Measurements from ENCODE around the gene KCNJ5. TPM values are rescaled to one million over a fixed set of nuclear protein-coding genes. Genes with fewer than 3 reads are reported as not detected.

Gene KCNJ5
- total RNA-seq, 2 donors from 2014 or later, result 6.3 to 13.7 TPM

DNA sequence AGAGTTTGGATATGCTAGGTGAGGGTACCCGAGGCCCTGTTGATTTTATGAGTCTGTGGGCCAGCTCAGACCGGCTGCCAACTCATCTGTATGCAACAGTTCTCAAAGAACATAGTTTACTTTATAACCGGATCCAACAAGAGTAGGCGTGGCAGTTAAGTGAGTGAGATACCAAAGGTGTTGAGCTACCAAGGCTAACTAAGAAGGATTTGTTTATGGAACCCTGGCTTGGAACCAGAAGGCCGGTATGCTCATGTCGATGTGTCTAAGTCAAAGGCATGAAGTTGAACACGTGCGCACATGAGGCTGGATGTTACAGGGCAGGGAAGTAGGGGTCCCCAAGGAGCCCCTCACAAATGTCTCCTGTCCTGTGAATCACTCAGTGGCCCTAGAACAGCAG is 23.9 kb upstream of the KCNJ5 start, which contains the start of gene KCNJ1:
KCNJ1 (minus strand) TSS at position 20 of the 400 bp plus-strand sequence. CDS start 27,053 bp downstream, outside the sequence.
- WGBS, 2 donors, result 39 to 51% methylated on average over 8 of the region's 8 CpGs
- H3K36me3 ChIP-seq (replicated peaks in 1 of 2; ENCODE audit: insufficient read depth in 1 of 2, low read depth in 2 of 2), result no peaks in the 10 kb centered on the region
- ATAC-seq (no peak), DNase-seq (no peak)
- H3K4me1 ChIP-seq, result peaks cover 4% of the 10 kb centered on the region
- intact Hi-C loops (cut with DNase I), result no loop called here
- no peak within 1 kb of the TSS for H3K4me3 ChIP-seq
- no peak within 1 kb of the TSS for H3K27ac ChIP-seq
- no peak for TF ChIP-seq POLR2A (IDR thresholded peaks at IDR 0.05)
- TF ChIP-seq, protein P1, sequence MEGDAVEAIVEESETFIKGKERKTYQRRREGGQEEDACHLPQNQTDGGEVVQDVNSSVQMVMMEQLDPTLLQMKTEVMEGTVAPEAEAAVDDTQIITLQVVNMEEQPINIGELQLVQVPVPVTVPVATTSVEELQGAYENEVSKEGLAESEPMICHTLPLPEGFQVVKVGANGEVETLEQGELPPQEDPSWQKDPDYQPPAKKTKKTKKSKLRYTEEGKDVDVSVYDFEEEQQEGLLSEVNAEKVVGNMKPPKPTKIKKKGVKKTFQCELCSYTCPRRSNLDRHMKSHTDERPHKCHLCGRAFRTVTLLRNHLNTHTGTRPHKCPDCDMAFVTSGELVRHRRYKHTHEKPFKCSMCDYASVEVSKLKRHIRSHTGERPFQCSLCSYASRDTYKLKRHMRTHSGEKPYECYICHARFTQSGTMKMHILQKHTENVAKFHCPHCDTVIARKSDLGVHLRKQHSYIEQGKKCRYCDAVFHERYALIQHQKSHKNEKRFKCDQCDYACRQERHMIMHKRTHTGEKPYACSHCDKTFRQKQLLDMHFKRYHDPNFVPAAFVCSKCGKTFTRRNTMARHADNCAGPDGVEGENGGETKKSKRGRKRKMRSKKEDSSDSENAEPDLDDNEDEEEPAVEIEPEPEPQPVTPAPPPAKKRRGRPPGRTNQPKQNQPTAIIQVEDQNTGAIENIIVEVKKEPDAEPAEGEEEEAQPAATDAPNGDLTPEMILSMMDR (IDR thresholded peaks at IDR 0.05), result no peak
- H3K9me3 ChIP-seq, result no peaks in the 10 kb centered on the region
- no peaks in the 10 kb centered on the region for H3K27me3 ChIP-seq

DNA sequence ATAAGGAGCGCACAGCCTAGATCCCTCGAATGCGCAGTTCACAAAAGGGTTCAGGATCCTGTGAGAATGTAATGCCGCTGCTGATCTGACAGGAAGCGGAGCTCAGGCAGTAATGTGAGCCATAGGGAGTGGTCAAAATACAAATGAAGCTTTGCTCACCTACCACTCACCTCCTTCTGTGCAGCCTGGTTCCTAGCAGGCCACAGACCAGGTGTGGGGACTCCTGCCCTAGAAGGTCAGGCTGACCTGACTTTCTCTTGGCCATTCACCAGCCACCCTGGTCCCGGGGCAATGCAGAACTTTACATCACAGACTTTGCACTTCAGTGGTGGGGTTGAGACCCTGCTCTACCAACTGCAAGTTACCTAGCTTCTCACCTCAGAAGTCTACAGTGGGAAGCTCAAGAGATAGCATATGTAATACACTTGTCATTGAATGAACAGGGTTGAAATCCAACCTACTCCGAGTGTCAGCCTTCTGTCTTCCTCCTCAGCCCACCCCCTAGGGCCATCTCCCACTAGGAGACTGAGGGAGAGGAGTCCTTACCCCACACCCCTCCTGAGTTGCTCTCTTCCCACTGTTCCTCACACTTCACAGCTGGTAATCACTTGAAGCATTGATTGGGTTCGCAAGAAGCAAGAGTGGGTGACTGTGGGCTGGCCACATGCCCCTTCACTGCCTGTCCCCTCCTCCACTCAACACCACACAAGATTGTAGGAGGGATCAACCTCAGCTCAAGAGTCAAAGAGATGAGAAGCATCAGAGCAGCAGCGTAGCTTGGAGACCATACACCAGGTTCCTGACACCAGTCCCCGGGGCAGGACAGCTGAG is 22.1 kb upstream of the KCNJ5 start:
- H3K9me3 ChIP-seq, result no peaks in the 10 kb centered on the region
- H3K4me3 ChIP-seq, result no peak overlapping the region
- no peaks in the 10 kb centered on the region for H3K36me3 ChIP-seq (replicated peaks in 1 of 2; ENCODE audit: insufficient read depth in 1 of 2, low read depth in 2 of 2)
- H3K4me1 ChIP-seq, result no peaks in the 10 kb centered on the region
- intact Hi-C loops (cut with DNase I), result no loop called here
- no peaks in the 10 kb centered on the region for H3K27me3 ChIP-seq
- no peak overlapping the region for H3K27ac ChIP-seq
- 90 to 97% methylated on average over 10 of the region's 10 CpGs for WGBS, 2 donors
- TF ChIP-seq, protein P1 (IDR thresholded peaks at IDR 0.05), result no peak
- no peak for TF ChIP-seq POLR2A (IDR thresholded peaks at IDR 0.05)
- no peak for DNase-seq
- ATAC-seq, result peak; percentile 45

DNA sequence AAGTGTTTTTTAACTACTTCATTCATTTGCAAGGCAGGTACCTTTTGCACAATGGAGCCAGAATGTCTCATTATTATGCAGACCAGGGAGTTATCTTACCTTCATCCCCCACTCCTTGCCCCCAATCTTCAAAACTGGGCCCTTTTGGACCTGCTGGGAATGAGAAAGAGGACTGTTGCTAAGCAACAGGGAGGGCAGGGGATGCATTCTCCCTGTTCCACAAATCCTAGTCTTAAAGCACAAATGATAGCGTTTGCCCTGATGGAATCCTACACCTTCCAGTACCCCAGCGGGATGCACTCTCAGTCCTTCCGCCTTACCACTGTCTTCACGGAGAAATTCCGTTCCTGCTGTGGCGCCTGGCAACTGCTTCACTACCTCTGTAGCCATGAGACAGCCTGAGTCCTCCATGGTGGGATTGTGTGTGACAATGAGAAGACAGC is 20.0 kb upstream of the KCNJ5 start:
- Histone ChIP-seq H3K4me1 (no peaks in the 10 kb centered on the region), H3K27me3 (no peaks in the 10 kb centered on the region), H3K9me3 (no peaks in the 10 kb centered on the region), H3K36me3 (replicated peaks in 1 of 2; ENCODE audit: insufficient read depth in 1 of 2, low read depth in 2 of 2) (no peaks in the 10 kb centered on the region), H3K4me3 (no peak overlapping the region), H3K27ac (no peak overlapping the region)
- 85 to 87% methylated on average over 6 of the region's 6 CpGs for WGBS, 2 donors
- no peak for DNase-seq
- ATAC-seq, result no peak
- TF ChIP-seq, protein P1 (IDR thresholded peaks at IDR 0.05), result no peak
- no peak for TF ChIP-seq POLR2A (IDR thresholded peaks at IDR 0.05)
- intact Hi-C loops (cut with DNase I), result no loop called here

DNA sequence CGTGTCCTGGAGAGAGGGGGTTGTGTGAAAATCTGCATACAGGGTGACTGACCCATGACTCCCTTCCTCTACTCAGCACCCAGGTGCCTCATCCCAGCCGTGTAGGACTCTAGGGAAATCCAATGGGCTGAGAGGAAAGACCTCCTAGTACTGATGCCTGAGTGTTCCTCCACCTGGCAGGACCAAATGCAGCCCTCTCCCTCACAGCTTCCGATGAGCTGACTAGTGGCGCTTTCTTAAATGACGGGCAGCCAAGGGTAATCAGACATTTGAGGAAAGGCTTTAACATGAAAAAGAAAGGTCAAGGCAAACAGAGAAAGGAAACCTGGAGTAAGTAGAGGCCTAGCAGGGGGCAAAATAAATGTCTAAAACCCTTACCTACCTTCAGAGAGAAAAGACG is 19.1 kb upstream of the KCNJ5 start:
- H3K27ac ChIP-seq, result no peak overlapping the region
- no peaks in the 10 kb centered on the region for H3K4me1 ChIP-seq
- ATAC-seq, result no peak
- no peak for DNase-seq
- H3K4me3 ChIP-seq, result no peak overlapping the region
- WGBS, 2 donors, result 79 to 85% methylated on average over 6 of the region's 6 CpGs
- no peaks in the 10 kb centered on the region for H3K36me3 ChIP-seq (replicated peaks in 1 of 2; ENCODE audit: insufficient read depth in 1 of 2, low read depth in 2 of 2)
- no peaks in the 10 kb centered on the region for H3K9me3 ChIP-seq
- TF ChIP-seq, protein P1 (IDR thresholded peaks at IDR 0.05), result no peak
- no peak for TF ChIP-seq POLR2A (IDR thresholded peaks at IDR 0.05)
- intact Hi-C loops (cut with DNase I), result no loop called here
- H3K27me3 ChIP-seq, result no peaks in the 10 kb centered on the region

DNA sequence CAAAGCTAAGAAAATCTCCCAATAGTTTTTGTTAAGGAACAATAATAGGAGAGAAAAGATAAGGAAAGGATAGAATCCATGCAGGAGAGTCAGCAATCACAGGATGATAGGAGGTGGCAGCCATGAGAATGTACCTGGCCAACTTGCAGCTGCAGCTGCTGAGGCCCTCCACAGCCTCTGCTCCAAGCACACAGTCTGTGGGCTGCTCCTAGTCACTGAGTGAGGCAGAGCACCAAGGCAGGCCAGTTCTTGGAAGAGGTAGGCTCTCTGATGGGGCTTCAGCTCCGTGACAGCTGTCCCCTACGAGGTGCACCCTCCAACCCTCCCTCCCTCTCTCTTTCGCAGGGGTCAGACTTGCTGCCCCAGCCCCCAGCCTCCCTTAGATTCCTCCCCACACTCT is 18.6 kb upstream of the KCNJ5 start:
- H3K4me1 ChIP-seq, result no peaks in the 10 kb centered on the region
- H3K27me3 ChIP-seq, result no peaks in the 10 kb centered on the region
- intact Hi-C loops (cut with DNase I), result no loop called here
- no peak for ATAC-seq
- no peak overlapping the region for H3K4me3 ChIP-seq
- H3K27ac ChIP-seq, result no peak overlapping the region
- DNase-seq, result no peak
- H3K9me3 ChIP-seq, result no peaks in the 10 kb centered on the region
- H3K36me3 ChIP-seq (replicated peaks in 1 of 2; ENCODE audit: insufficient read depth in 1 of 2, low read depth in 2 of 2), result no peaks in the 10 kb centered on the region
- TF ChIP-seq POLR2A (IDR thresholded peaks at IDR 0.05), result no peak
- TF ChIP-seq, protein P1 (IDR thresholded peaks at IDR 0.05), result no peak
- 90% methylated on average over 3 of the region's 3 CpGs for WGBS, 2 donors
